GM18867 (cell line): ENCODE measurements around the gene SPAG6.
"Not testable (repeated sequence)": the region's sequence is repeated elsewhere in the genome, so short reads cannot be mapped to it uniquely, and the experiment has no call there.

ENCODE experiments used
- ATAC-seq: cut with Tn5 transposase; IDR thresholded peaks from one replicate; pipeline ENCODE4 v1.9.1; 2021; ENCODE audit warnings: mild to moderate bottlenecking, moderate library complexity; ENCODE audit not compliant: unreplicated experiment

The SPAG6 gene

GRCh38 chr10:22370320-22370719 is 25.0 kb downstream of the SPAG6 start:
- no peak for ATAC-seq

GRCh38 chr10:22372298-22372697 is 27.0 kb downstream of the SPAG6 start:
- no peak for ATAC-seq

- ATAC-seq: no peak
Observed at GRCh38 chr10:22372917-22373316, 27.6 kb downstream of the SPAG6 start.

GRCh38 chr10:22374489-22375126 is 29.3 kb downstream of the SPAG6 start:
- ATAC-seq: no peak

- ATAC-seq: peak; percentile 58
Observed at GRCh38 chr10:22379059-22379458, 33.8 kb downstream of the SPAG6 start.

GRCh38 chr10:22381262-22381661 is 36.0 kb downstream of the SPAG6 start:
- no peak for ATAC-seq

- no peak for ATAC-seq
Observed at GRCh38 chr10:22386503-22386902, 41.2 kb downstream of the SPAG6 start.

GRCh38 chr10:22389856-22390589 is 44.7 kb downstream of the SPAG6 start:
- ATAC-seq: no peak

GRCh38 chr10:22391600-22391999 is 46.3 kb downstream of the SPAG6 start:
- no peak for ATAC-seq

- not testable (repeated sequence) for ATAC-seq
Observed at GRCh38 chr10:22396195-22396594, 50.9 kb downstream of the SPAG6 start.

- not testable (repeated sequence) for ATAC-seq
Observed at GRCh38 chr10:22406916-22407315, 61.6 kb downstream of the SPAG6 start.

- no peak for ATAC-seq
Observed at GRCh38 chr10:22410394-22410793, 65.1 kb downstream of the SPAG6 start.

- no peak for ATAC-seq
Observed at GRCh38 chr10:22410846-22411245, 65.5 kb downstream of the SPAG6 start.

GRCh38 chr10:22414146-22414545 is 68.8 kb downstream of the SPAG6 start:
- ATAC-seq: no peak

- ATAC-seq: no peak
Observed at GRCh38 chr10:22415072-22415471, 69.8 kb downstream of the SPAG6 start.

GRCh38 chr10:22417736-22418268 is 72.5 kb downstream of the SPAG6 start:
- no peak for ATAC-seq

GRCh38 chr10:22420787-22421517 is 75.7 kb downstream of the SPAG6 start:
- ATAC-seq: no peak

GRCh38 chr10:22426653-22427052 is 81.4 kb downstream of the SPAG6 start:
- ATAC-seq: no peak

- peak; percentile 63 for ATAC-seq
Observed at GRCh38 chr10:22427101-22427500, 81.8 kb downstream of the SPAG6 start.

GRCh38 chr10:22427890-22428571 is 82.7 kb downstream of the SPAG6 start:
- no peak for ATAC-seq

- ATAC-seq: no peak
Observed at GRCh38 chr10:22429146-22429545, 83.8 kb downstream of the SPAG6 start.
